GM19043 (cell line): ENCODE measurements around the gene GRAMD1B.
"Not testable (repeated sequence)": the region's sequence is repeated elsewhere in the genome, so short reads cannot be mapped to it uniquely, and the experiment has no call there.

Source experiments
- ATAC-seq: cut with Tn5 transposase; IDR thresholded peaks from one replicate; pipeline ENCODE4 v1.9.1; 2021; ENCODE audit warnings: low read depth; ENCODE audit not compliant: unreplicated experiment

Gene GRAMD1B

DNA sequence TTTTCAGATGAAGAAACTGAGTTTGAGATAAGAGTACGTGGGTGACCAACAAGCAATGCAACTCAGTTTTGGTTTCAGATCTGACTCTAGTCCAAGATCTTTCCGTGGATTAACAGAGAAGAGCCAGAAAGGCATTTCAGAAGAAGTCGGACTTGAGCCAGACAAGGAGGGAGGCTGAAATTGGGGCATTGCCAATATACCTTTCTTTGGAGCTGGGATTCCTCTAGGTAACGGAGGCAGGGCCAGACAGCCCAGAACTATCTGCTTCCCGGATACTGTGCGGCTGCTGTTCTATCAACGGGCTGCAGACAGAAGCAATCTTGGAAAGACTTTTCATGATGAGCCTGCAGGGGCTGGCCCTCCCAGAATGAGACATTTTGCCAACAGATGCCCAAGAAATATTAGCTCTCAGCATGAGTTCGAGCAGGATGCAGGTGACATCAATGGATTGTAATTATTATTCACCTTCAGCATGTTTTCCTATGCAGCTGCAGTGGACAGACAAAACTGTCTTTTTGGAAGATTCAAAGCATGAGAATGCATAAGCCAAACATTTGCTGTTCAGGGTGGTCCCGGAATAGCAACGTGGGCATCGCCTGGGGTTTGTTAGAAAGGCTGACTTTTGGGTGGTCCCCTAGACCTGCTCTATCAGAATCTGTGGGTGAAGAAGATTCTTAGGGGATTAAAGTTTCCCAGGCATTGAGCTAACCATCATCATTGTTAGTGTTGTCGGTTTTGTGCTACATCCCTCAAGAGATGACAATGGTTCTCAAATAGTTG, 128.7 kb downstream of the GRAMD1B start:
- ATAC-seq = no peak

DNA sequence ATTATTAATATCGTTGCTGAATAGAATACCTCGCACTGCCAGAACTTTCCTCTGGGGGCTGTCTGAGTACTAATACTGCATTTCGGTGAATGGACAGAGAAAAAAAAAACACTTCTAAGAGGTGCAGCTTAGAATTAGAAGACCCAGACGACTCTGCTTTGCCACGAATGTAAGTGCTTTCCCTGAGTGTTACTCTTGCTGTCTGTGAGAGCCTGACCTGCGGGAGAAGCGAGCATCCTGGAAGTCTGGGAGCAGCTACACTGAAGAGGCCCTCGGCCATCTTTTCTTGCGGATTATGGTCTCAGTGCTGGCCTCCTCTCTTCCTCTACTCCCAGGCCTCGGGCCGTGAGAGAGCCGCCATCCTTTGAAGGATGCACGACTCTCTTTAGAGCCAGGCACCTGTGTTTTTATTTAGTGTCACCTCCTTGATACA, 129.5 kb downstream of the GRAMD1B start:
- ATAC-seq = no peak

DNA sequence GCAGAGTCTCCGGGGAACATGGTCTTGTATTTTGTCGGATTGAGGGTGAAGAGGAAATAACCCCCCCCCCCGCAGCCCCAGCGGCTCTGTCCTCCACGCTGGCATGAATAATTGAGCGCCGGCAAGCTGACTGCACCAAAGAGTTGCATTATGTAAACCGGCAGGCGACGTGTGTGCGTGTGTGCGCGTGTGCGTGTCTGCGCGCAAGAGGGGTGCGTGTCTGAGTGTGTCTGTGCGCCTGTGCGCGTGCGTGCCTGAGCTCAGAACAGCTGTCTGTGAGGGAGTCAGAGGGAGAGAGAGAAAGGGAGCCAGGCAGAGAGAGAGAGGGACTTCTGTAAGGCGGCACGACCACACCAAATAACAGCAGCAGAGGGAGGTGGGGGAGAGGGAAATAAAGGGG, 129.9 kb downstream of the GRAMD1B start:
- peak; percentile 54 for ATAC-seq

DNA sequence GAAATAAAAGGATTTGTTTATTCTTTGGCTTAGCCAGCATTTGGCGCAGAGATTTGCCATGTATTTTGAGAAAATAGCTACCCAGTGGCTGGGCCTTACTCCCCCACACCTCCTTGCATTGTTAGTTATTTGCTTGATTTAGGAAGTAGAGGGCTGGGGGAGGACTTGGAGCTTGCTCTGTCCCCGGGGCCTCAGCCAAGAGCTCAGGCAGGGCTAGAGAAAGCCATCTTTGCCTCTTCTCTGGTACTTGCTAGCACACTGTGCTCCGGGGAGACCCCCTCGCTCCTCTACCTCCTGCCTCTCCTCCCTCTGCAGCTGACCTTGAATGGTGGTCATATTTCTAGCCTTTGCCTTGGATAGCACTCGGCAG, 131.3 kb downstream of the GRAMD1B start:
- ATAC-seq = no peak

DNA sequence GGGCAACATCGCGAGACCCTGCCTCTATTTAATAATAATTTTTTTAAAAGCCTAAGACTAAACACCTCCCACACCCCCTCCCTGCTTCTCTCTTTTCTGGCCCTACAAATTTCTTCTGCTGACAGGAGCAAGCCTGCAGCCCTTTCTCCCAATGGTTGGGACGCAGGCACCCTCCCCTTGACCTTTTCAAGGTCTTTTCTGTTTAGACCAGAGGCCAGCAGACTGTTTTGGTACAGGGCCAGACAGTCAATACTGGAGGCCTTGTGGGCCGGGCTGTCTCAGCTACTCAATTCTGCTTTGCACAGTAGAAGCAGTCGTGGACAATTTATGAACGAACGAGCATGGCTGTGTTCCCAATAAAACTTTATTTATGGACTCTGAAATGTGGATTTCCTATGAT, 132.1 kb downstream of the GRAMD1B start:
- no peak for ATAC-seq

DNA sequence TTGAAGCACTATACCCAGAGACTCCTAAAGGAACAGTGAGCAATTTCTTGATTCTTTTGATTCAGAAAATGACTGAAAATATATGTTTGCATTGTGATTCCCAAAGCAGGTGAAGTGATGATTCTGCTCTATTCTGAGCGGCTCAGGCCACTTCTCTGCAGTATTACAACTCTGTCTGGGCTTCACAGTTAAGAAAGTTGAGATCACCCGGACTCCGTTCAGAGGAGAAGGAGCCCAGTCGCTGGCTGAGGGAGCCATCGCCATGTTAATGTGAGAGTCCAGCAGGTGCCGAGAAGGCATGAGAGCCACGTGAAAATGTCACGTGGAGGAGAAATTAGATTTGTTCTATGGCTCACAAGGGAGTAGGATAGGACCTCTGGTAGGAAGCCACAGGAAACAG, 132.8 kb downstream of the GRAMD1B start:
- ATAC-seq = no peak

DNA sequence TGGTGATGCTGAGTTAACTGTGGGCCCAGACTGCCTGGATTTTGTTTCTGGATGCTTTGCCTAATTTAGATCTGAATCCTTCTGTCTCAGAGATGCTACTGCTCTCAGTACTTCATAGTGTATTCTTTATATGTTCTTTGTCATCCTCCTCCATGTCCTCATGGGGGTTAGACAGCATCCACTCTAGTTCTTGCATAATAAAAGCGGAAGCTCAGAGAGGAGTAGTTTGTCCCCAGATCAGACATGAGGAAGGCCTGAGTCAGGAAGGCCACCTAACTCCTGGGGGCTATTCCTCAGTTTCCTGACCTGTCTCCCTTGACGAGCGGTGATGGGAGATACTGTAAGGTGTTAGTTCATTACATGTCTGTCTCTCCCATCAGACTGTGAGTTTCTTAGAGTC, 134.2 kb downstream of the GRAMD1B start:
- no peak for ATAC-seq

DNA sequence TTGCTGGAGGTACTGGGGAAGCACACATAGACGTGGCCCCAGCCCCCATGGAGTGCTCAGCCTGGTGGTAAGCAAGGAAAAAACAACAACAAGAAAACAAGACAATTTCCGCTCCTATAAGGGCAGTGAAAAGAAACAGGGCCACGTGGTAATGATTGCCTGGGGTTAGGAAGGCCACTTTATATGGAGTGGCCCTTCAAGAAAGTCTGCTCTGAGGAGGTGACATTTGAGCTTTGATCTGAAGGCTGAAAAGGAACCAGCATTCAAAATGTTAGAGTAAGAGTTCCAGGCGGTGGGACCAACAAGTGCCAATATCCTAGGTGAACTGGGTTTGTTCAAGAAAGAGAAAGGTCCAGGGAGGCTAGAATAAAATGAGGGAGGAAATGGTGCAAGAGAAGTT, 136.8 kb downstream of the GRAMD1B start:
- no peak for ATAC-seq

DNA sequence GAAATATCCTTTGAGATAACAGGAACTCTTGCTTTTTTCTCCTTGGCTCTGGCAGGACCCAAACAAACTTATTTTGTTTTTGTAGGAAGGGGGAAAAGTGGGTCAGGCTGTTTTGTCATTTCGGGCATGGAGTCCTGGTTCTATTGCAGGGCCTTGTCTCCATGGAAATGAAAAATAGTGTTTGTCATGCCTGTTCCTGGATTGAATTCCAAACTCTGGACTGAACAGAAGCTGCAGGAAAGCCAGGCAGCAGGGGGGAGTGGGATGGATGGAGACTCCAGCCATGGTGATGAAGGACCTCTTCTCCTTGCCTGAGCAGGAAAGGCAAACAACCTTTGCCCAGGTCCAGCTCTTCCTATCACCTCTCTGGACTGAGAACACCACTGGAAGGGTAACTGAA, 137.4 kb downstream of the GRAMD1B start:
- no peak for ATAC-seq

DNA sequence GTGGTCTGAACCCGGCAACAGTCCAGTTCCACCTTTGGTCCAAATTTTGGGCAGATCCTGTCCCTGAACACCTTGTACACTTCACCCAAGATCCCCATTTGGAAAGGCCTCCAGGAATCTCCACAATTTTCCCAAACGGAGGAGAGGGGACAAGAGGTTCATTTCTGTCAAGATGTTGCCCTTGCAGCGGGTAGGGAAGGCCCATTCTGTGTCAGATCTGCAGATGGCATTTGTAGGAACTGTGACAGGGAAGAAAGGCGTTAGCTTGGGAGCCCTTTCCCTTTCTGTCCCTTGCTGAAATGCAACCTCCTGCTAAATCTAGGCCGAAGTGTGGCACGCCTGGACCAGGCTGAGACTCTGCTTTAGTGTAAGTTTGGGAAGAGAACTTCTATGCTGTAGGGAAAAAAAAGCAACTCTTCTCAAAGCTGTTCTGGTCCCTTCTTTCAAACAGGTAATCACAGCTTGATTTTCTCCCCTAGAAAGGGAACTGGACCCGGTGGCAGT, 138.3 kb downstream of the GRAMD1B start:
- ATAC-seq = no peak

DNA sequence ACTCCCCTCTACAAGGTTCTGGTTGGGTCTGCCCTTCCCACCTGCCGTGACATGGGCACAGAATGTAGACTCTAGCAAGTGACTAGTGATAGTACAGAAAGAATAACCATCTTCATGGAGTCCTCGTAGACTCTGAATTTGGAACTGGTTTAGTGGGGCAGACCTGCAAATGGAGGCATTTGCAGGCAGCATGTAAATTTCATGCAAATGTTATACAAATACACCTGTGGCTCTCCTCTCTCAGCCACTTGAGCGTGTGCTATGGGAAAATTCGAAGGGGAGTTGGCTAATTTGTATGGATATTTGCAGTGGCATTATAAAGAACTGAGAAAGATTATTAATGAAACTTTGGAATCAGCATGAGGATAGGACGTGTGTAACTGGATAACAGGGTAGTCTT, 139.3 kb downstream of the GRAMD1B start:
- ATAC-seq = no peak

DNA sequence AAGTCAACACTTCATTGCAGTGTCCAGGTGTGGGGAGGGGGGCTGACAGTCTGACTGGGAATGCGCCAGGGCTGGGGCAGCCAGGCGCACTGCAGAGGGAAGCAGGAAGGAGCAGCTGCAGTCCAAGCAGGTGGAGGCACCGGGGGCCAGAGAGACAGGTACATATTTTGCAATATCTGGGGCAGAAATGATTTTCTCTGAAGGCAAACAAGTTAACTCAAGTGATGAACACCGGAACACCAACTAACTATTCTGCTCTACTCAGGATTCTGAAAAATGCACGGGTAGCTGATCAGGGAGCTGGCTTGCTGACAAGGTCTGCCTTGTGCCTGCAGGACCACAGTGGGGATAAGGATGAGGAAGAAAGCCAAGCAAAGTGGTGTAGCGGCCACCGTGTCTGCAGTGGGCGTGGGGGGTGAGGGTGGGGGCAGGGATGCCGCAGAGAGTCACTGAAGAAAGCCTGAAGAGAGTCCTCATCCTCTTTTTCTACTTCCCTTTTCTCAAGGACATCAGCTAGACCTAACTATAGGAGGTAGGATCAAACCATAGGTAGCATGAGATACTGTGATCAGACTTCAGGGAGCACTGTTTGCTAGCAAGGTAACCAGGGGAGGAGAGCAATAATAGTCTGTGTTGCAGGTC, 141.0 kb downstream of the GRAMD1B start:
- no peak for ATAC-seq

DNA sequence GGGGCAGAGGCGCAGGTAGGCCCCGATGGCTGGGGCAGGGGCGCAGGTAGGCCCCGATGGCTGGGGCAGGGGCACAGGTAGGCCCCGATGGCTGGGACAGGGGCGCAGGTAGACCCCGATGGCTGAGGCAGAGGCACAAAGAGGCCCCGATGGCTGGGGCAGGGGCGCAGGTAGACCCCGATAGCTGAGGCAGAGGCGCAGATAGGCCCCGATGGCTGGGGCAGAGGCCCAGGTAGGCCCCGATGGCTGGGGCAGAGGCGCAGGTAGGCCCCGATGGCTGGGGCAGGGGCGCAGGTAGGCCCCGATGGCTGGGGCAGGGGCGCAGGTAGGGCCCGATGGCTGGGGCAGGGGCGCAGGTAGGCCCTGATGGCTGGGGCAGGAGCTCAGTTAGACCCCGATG, 142.7 kb downstream of the GRAMD1B start:
- not testable (repeated sequence) for ATAC-seq

DNA sequence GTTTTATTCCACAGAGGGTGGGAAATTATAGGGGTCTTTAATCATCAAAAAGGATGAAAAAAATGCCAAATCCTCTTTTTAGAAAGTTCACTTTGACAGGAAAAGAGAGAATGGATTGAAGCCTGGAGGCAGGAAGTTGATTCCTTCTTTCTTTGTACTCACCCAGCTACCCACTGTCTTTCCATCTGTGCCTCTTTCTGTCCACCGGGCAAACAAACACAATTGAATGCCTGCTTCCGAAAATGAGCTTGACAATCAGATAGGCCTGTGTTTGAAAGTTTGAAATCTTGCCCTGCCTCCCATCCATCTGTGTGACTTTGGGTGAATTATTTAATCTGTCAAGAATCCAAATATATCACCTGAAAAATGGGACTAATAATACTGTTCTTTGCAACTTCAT, 143.2 kb downstream of the GRAMD1B start:
- no peak for ATAC-seq

DNA sequence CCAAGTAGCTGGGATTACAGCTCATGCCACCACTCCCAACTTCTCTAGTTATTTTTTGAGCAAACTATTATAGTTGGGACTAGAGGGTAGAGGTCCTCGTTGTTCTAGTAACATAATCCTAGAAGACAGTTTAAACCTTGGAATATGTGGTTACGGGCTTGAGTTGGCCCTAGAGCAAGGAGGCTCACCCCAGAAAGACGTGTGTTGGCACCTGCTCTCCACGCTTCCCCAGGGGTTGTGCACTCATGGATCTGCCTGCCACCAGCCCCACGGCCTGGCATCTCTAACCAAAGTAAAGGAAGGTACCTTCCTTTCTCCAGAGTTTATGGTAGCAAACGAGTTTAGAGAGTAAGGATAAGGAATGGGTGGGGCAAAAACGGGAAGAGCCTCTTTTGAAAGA, 145.4 kb downstream of the GRAMD1B start:
- ATAC-seq = no peak

DNA sequence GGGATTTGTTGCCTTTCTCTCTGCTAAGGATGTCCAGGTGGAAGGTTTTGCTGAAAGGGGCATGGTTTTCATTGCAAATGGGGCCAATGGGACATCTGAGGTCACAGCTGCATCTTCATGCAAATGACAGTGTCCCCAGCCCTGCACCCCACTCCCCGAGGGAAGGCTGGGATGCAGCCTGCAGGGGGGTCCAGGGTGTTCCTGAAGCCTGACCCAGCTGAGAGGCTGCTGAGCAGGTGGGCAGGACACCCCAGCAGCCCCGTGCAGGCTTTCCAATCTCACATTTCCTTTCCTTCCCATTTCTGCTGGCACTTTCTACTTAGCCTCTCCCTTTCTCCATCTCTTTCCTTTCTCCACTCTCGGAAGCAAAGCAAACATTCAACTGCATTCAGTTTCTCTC, 146.0 kb downstream of the GRAMD1B start:
- no peak for ATAC-seq

DNA sequence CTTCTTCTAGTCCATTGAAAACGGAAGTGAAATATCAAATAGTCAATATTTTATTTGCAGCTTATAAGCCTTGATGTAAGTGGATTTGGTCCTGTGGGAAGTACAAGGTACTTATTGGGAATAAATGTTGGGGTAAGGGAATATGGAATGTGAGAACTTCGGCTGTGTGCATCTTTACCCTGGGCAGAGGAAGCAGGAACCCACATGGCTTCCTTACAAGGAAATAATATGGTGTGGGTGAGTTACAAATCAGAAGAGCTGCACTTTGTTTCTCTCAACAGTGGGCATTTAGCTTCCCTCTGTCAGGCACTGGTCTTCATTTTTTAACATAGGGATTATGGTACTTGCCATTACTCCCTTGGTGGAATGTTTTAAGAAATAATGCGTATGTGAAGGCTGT, 146.4 kb downstream of the GRAMD1B start:
- ATAC-seq = no peak

DNA sequence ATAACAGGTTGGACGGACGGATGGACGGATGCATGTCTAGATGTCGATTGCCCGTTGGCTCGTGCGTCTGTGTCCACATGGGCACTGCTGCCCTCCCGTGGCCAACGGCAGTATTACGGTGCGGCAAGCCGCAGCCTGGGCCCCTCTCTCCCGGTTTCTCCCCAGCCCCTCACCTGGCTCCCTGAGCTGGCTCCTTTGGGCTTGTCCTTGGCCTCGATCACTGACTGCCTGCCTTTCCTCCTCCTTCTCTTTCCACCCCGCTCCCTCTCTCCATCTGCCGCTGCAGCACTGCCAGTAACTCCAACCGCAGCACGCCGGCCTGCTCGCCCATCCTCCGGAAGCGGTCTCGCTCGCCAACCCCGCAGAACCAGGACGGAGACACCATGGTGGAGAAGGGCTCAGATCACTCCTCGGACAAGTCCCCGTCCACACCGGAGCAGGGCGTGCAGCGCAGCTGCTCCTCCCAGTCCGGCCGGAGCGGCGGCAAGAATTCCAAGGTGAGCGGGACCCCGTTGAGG, 147.1 kb downstream of the GRAMD1B start:
- ATAC-seq = peak; percentile 62

DNA sequence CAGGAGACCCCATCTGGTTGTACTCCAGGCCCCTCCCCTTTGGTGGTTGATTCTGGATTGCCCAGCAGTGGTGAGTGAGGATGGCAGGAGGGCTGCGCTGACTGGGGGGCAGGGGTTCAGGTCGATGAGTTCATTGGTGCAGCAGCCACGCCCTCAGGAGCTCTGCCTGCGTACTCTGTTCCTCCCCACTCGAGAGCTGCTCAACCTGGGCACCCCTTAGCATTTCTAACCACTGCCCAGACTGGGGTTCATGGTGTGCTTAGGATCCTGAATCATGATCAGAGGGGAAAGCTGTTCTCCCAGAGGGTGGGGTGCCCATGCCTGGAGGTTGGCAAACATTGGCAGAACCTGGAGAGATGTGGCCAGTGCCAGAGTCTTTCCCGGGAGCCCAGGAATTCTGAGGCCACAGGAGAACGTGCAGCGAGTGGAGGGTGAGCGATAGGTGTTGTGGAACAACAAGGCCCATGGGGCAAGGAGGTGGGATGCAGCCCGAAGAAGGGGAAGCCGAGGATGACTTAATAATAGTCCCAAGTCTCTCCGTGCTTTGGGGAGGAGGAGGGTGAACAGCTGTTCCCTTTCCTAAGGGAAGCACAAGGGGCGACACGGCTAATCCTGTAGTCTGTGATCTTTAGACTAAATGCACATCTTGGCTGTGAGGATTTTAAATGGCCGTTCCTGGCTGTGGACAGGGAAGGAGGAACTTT, 148.9 kb downstream of the GRAMD1B start:
- no peak for ATAC-seq

DNA sequence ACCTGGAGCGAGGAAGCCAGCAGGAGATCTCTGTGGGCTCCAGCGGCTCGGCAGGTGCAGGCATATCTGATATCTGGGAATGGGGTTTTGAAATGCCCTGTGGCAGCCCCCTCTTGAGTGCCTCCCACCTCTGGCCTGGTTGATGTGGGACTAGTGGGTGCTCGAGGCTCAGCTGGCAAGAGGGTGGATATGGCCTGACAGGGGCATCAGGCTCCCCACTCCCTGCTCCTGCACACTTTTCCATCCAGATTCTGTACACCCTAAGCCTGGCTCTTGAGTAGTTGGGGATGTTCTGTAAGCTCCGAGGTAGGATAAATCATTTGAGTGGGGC, 149.4 kb downstream of the GRAMD1B start:
- ATAC-seq = no peak

DNA sequence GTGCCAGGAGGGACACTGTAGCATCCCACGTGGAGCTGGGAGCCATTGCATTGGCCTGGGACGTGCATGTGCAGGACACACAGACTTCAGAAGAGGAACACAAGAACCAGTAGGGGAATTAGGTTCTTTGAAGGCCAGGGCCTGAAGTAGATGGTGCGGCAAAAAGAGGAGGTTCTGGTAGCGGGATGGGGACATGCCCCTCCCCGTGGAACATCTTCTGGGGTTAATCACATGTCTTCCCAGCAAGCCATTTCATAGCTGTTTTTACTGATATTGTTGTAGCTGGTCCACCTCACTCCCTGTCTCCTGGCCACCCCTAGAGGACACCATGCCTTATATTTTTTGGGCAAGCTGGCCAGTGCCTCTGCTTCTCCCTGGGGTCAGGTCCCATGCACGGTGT, 150.1 kb downstream of the GRAMD1B start:
- ATAC-seq = no peak
